ENCODE measurements around the gene TEAD1. TPM values are rescaled to one million over a fixed set of nuclear protein-coding genes. Genes with fewer than 3 reads are reported as not detected.

Gene TEAD1
- total and polyA plus RNA-seq, 2 donors (not counting 1 experiment from before 2014, with no cell fraction given): 88.6 to 121 TPM

GRCh38 chr11:12817681-12818332 is 143.6 kb downstream of the TEAD1 start:
- Histone ChIP-seq H3K27me3 (ENCODE audit: control insufficient read depth, insufficient read depth, low read length) (no peaks in the 10 kb centered on the region), H3K36me3 (ENCODE audit: control insufficient read depth, insufficient read depth, low read length) (no peaks in the 10 kb centered on the region), H3K9me3 (ENCODE audit: control insufficient read depth, insufficient read depth, low read depth, low read length) (no peaks in the 10 kb centered on the region), H3K4me1 (ENCODE audit: control insufficient read depth, extremely low read depth, insufficient read depth, low read length) (peaks cover 48% of the 10 kb centered on the region), H3K9ac (ENCODE audit: insufficient read depth, low read length) (no peak overlapping the region), H3K4me3 (replicated peaks in 1 of 4; ENCODE audit: control extremely low read depth in 1 of 4, insufficient read depth in 1 of 4, low read depth in 3 of 4, low read length in 4 of 4) (no peak overlapping the region), H4K20me1 (ENCODE audit: control insufficient read depth, extremely low read depth, insufficient read depth, low read length) (peaks cover under 1% of the 10 kb centered on the region), H3K4me2 (ENCODE audit: extremely low read depth, insufficient read depth, low read length) (no peak overlapping the region), H2AFZ (ENCODE audit: low read length) (no peak overlapping the region), H3K79me2 (ENCODE audit: control insufficient read depth, insufficient read depth, low read length) (peaks cover 84% of the 10 kb centered on the region), H3K27ac (ENCODE audit: insufficient read depth, low read length) (peak overlapping the region; percentile 33)
- TF ChIP-seq CTCF (conservative IDR thresholded peaks at IDR 0.05 in 1 of 2, IDR thresholded peaks at IDR 0.05 in 1 of 2; ENCODE audit: low read depth in 1 of 2, low read length in 2 of 2) (no peak), EZH2 (IDR thresholded peaks at IDR 0.05; ENCODE audit: low read length, missing control alignments) (no peak)
- peak; percentile 42 to 56 for DNase-seq (ENCODE audit: low read depth in 2 of 2)

- H4K20me1 ChIP-seq (ENCODE audit: control insufficient read depth, extremely low read depth, insufficient read depth, low read length): no peaks in the 10 kb centered on the region
- no peaks in the 10 kb centered on the region for H3K27me3 ChIP-seq (ENCODE audit: control insufficient read depth, insufficient read depth, low read length)
- no peak overlapping the region for H3K4me3 ChIP-seq (replicated peaks in 1 of 4; ENCODE audit: control extremely low read depth in 1 of 4, insufficient read depth in 1 of 4, low read depth in 3 of 4, low read length in 4 of 4)
- TF ChIP-seq CTCF (conservative IDR thresholded peaks at IDR 0.05 in 1 of 2, IDR thresholded peaks at IDR 0.05 in 1 of 2; ENCODE audit: low read depth in 1 of 2, low read length in 2 of 2) (no peak), EZH2 (IDR thresholded peaks at IDR 0.05; ENCODE audit: low read length, missing control alignments) (no peak)
- H2AFZ ChIP-seq (ENCODE audit: low read length): no peak overlapping the region
- H3K9ac ChIP-seq (ENCODE audit: insufficient read depth, low read length): no peak overlapping the region
- peak overlapping the region; percentile 48 for H3K4me2 ChIP-seq (ENCODE audit: extremely low read depth, insufficient read depth, low read length)
- no peaks in the 10 kb centered on the region for H3K9me3 ChIP-seq (ENCODE audit: control insufficient read depth, insufficient read depth, low read depth, low read length)
- DNase-seq (ENCODE audit: low read depth in 2 of 2): peak; percentile 84 to 93
- peaks cover 42% of the 10 kb centered on the region for H3K4me1 ChIP-seq (ENCODE audit: control insufficient read depth, extremely low read depth, insufficient read depth, low read length)
- H3K79me2 ChIP-seq (ENCODE audit: control insufficient read depth, insufficient read depth, low read length): peaks cover 85% of the 10 kb centered on the region
- no peaks in the 10 kb centered on the region for H3K36me3 ChIP-seq (ENCODE audit: control insufficient read depth, insufficient read depth, low read length)
- peak overlapping the region; percentile 33 for H3K27ac ChIP-seq (ENCODE audit: insufficient read depth, low read length)
Observed at GRCh38 chr11:12818333-12819015, 144.3 kb downstream of the TEAD1 start.

GRCh38 chr11:12822392-12823022 is 148.3 kb downstream of the TEAD1 start:
- Histone ChIP-seq H3K36me3 (ENCODE audit: control insufficient read depth, insufficient read depth, low read length) (no peaks in the 10 kb centered on the region), H3K4me1 (ENCODE audit: control insufficient read depth, extremely low read depth, insufficient read depth, low read length) (peaks cover 23% of the 10 kb centered on the region), H3K4me3 (replicated peaks in 1 of 4; ENCODE audit: control extremely low read depth in 1 of 4, insufficient read depth in 1 of 4, low read depth in 3 of 4, low read length in 4 of 4) (no peak overlapping the region), H3K79me2 (ENCODE audit: control insufficient read depth, insufficient read depth, low read length) (peaks cover 87% of the 10 kb centered on the region), H3K27me3 (ENCODE audit: control insufficient read depth, insufficient read depth, low read length) (no peaks in the 10 kb centered on the region), H3K9me3 (ENCODE audit: control insufficient read depth, insufficient read depth, low read depth, low read length) (no peaks in the 10 kb centered on the region), H3K4me2 (ENCODE audit: extremely low read depth, insufficient read depth, low read length) (no peak overlapping the region), H3K9ac (ENCODE audit: insufficient read depth, low read length) (no peak overlapping the region), H4K20me1 (ENCODE audit: control insufficient read depth, extremely low read depth, insufficient read depth, low read length) (peaks cover 3% of the 10 kb centered on the region), H2AFZ (ENCODE audit: low read length) (no peak overlapping the region), H3K27ac (ENCODE audit: insufficient read depth, low read length) (no peak overlapping the region)
- no peak for TF ChIP-seq CTCF (conservative IDR thresholded peaks at IDR 0.05 in 1 of 2, IDR thresholded peaks at IDR 0.05 in 1 of 2; ENCODE audit: low read depth in 1 of 2, low read length in 2 of 2)
- no peak for TF ChIP-seq EZH2 (IDR thresholded peaks at IDR 0.05; ENCODE audit: low read length, missing control alignments)
- DNase-seq (ENCODE audit: low read depth in 2 of 2): no peak

All from fibroblast of lung (primary cell).